GM21717 (cell line): Measurements from ENCODE around the gene VSIG2.
A peak's percentile ranks its signal among the peaks of the same experiment; 100 is the strongest.

Experiments used
- ATAC-seq: cut with Tn5 transposase; IDR thresholded peaks from one replicate; pipeline ENCODE4 v1.9.1; 2021; ENCODE audit warnings: mild to moderate bottlenecking, moderate library complexity; ENCODE audit not compliant: unreplicated experiment

VSIG2 gene

GRCh38 chr11:124725719-124726105, 26.3 kb downstream of the VSIG2 start:
- ATAC-seq = no peak

- peak; percentile 84 for ATAC-seq
Observed at GRCh38 chr11:124724979-124725718, 26.9 kb downstream of the VSIG2 start.

- ATAC-seq = no peak
Observed at GRCh38 chr11:124722176-124722575, 29.9 kb downstream of the VSIG2 start.

DNA sequence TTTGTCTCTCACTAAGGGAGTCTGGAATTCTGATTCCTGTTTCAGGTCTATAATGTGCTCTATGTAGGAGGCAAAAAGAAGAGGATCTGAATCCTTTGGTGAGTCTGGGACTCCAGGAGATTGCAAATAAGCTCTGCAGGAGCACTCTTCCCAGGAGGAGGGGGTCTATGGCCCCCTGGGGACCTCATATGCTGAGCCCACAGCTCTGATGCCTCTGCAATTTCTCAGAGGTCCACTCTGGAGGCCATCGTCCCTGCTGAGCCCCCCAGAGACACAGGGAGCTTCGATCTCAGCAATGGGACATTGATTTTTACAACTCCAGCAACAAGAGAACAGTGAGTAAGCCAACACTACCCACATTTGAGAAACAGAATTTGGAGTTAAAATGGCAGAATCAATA, 32.5 kb downstream of the VSIG2 start:
- ATAC-seq = no peak

GRCh38 chr11:124718801-124719200, 33.3 kb downstream of the VSIG2 start:
- no peak for ATAC-seq

GRCh38 chr11:124717786-124718651, 34.0 kb downstream of the VSIG2 start:
- ATAC-seq = no peak

- ATAC-seq = no peak
Observed at GRCh38 chr11:124717421-124717785, 34.7 kb downstream of the VSIG2 start.

DNA sequence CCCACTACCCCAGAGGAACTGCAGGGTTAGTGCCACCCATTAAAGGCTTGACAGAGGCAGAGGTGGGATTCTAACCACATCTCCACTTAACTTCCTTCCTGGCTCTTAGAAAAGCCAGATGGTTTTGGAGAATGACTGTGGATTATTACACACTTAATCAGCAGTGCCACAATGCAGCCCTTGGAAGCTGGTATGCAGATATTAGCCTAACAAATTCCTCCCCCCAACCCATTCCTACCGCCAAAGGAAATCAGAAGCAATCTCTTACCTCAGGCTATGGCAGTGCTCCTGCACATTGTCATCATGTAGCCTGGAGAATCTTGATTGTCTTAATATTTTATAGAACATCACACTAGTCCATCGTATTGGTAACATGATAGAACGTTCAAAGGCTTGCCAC, 35.5 kb downstream of the VSIG2 start:
- no peak for ATAC-seq

DNA sequence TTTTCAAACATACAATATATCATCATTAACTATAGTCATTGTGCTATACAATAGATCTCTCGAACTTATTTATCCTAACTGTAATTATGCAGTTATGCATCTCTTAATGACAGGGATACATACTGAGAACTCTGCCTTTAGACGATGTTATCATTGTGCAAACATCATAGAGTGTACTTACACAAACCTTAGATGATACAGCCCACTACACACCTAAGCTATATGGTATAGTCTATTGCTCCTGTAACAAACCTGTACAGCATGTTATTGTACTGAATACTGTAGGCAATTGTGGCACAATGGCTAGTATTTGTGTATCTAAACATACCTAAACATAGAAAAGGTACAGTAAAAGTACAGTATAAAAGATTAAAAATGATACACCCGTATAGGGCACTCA, 39.7 kb downstream of the VSIG2 start:
- no peak for ATAC-seq

DNA sequence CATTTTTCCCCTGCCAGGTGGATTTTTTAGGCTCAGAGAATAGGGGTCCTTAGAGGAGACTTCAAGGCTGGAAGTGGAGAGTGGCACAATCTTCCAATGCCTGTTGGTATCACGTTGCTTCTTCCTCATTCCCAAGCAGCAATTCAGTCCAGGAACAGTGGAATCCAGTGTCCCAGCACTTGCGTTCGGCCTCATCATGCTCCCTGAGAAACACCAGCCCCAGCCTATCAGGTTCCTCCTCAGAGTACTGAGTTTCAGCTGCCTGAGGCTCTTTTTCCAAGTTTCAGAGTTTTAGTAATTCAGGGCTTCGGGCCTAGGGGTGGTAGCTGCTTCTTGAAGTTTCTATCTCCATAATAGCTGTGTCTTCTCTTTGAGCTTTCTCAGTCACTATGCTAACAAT, 44.2 kb downstream of the VSIG2 start:
- ATAC-seq = no peak

- ATAC-seq = no peak
Observed at GRCh38 chr11:124700028-124700427, 52.0 kb downstream of the VSIG2 start.

GRCh38 chr11:124699547-124699946, 52.5 kb downstream of the VSIG2 start:
- ATAC-seq = no peak
